MM.1S (cell line): ENCODE data around the gene COL6A2.

Source experiments
- DNase-seq: peaks from one replicate; pipeline ENCODE4 v3.0.0-alpha.2; 2015
- H2AFZ ChIP-seq: fragments of 300-600 bp; sonication (generic); 2 replicates; pipeline ENCODE4 v1.6.0; 2016; ENCODE audit warnings: antibody characterized with exemption, low read length
- H3F3A ChIP-seq: fragments of 300-600 bp; sonication (generic); 2 replicates; pipeline ENCODE4 v1.6.1; 2016; ENCODE audit warnings: mild to moderate bottlenecking, antibody characterized with exemption, low read length, moderate library complexity, mixed read lengths; ENCODE audit not compliant: insufficient read depth
- H3K27ac ChIP-seq: fragments of 300-600 bp; sonication (generic); 2 replicates; pipeline ENCODE4 v1.5.1; 2016; ENCODE audit warnings: mild to moderate bottlenecking, low read length
- H3K27me3 ChIP-seq: fragments of 300-600 bp; sonication (generic); replicated peaks from 2 replicates; pipeline ENCODE4 v1.6.0; 2016; ENCODE audit warnings: low read length; ENCODE audit not compliant: insufficient read depth
- H3K36me3 ChIP-seq: fragments of 300-600 bp; sonication (generic); replicated peaks from 2 replicates; pipeline ENCODE4 v1.6.1; 2016; ENCODE audit warnings: mild to moderate bottlenecking, low read length, mixed read lengths; ENCODE audit not compliant: insufficient read depth
- H3K4me1 ChIP-seq: fragments of 300-600 bp; sonication (generic); 2 replicates; pipeline ENCODE4 v1.6.1; 2016; ENCODE audit warnings: low read length, mixed read lengths
- H3K4me2 ChIP-seq: fragments of 300-600 bp; sonication (generic); 2 replicates; pipeline ENCODE4 v1.6.0; 2016; ENCODE audit warnings: low read depth, low read length
- H3K4me3 ChIP-seq: fragments of 300-600 bp; sonication (generic); 2 replicates; pipeline ENCODE4 v1.5.1; 2016; ENCODE audit warnings: low read length, mixed read lengths
- H3K79me2 ChIP-seq: fragments of 300-600 bp; sonication (generic); 2 replicates; pipeline ENCODE4 v1.6.1; 2016; ENCODE audit warnings: mixed run types, low read length, mixed read lengths
- H3K9ac ChIP-seq: fragments of 300-600 bp; sonication (generic); 2 replicates; pipeline ENCODE4 v1.6.1; 2016; ENCODE audit warnings: low read length, mixed read lengths
- H3K9me2 ChIP-seq: fragments of 300-600 bp; sonication (generic); replicated peaks from 2 replicates; pipeline ENCODE4 v1.6.1; 2016; ENCODE audit warnings: mild to moderate bottlenecking, low read length, mixed read lengths; ENCODE audit not compliant: insufficient read depth
- H3K9me3 ChIP-seq: fragments of 300-600 bp; sonication (generic); replicated peaks from 2 replicates; pipeline ENCODE4 v1.6.1; 2016; ENCODE audit warnings: mild to moderate bottlenecking, low read length, mixed read lengths; ENCODE audit not compliant: insufficient read depth
- H4K20me1 ChIP-seq: fragments of 300-600 bp; sonication (generic); 2 replicates; pipeline ENCODE4 v1.6.1; 2016; ENCODE audit warnings: mild to moderate bottlenecking, low read length, moderate library complexity, mixed read lengths; ENCODE audit not compliant: insufficient read depth
- CTCF ChIP-seq: fragments of 300-600 bp; sonication (generic); IDR thresholded peaks from 2 replicates; pipeline ENCODE4 v1.5.1; 2016; ENCODE audit warnings: antibody characterized with exemption, low read length, mixed read lengths
- EZH2 ChIP-seq: fragments of 300-600 bp; sonication (generic); optimal IDR thresholded peaks from 2 replicates; pipeline ENCODE3; 2017; ENCODE audit warnings: low read depth, mild to moderate bottlenecking, antibody characterized with exemption, low read length, mixed read lengths
- EZH2phosphoT487 ChIP-seq: fragments of 300-600 bp; sonication (generic); IDR thresholded peaks from 2 replicates; pipeline ENCODE4 v1.6.1; 2018; ENCODE audit warnings: antibody characterized with exemption, low read length

COL6A2 gene

GRCh38 chr21:46122237-46122671, 24.3 kb downstream of the COL6A2 start:
- H3K36me3 ChIP-seq = no peaks in the 10 kb centered on the region
- TF ChIP-seq EZH2phosphoT487 = no peak
- no peak for TF ChIP-seq CTCF
- TF ChIP-seq EZH2 = no peak
- no peak for DNase-seq
- H3K4me3 ChIP-seq = no peak overlapping the region
- no peak overlapping the region for H2AFZ ChIP-seq
- no peaks in the 10 kb centered on the region for H3K9me3 ChIP-seq
- no peaks in the 10 kb centered on the region for H3F3A ChIP-seq
- peaks cover 81% of the 10 kb centered on the region for H3K27me3 ChIP-seq
- H3K9ac ChIP-seq = no peak overlapping the region
- no peaks in the 10 kb centered on the region for H3K9me2 ChIP-seq
- no peaks in the 10 kb centered on the region for H4K20me1 ChIP-seq
- no peaks in the 10 kb centered on the region for H3K4me1 ChIP-seq
- no peaks in the 10 kb centered on the region for H3K79me2 ChIP-seq
- no peak overlapping the region for H3K4me2 ChIP-seq
- H3K27ac ChIP-seq = no peak overlapping the region

- H3F3A ChIP-seq = no peaks in the 10 kb centered on the region
- no peak overlapping the region for H3K9ac ChIP-seq
- H3K27ac ChIP-seq = no peak overlapping the region
- no peak for DNase-seq
- no peaks in the 10 kb centered on the region for H3K9me2 ChIP-seq
- H2AFZ ChIP-seq = no peak overlapping the region
- no peaks in the 10 kb centered on the region for H3K36me3 ChIP-seq
- TF ChIP-seq CTCF (no peak), EZH2 (no peak), EZH2phosphoT487 (no peak)
- H3K4me1 ChIP-seq = no peaks in the 10 kb centered on the region
- no peak overlapping the region for H3K4me3 ChIP-seq
- no peaks in the 10 kb centered on the region for H4K20me1 ChIP-seq
- H3K79me2 ChIP-seq = no peaks in the 10 kb centered on the region
- H3K27me3 ChIP-seq = peaks cover 81% of the 10 kb centered on the region
- H3K9me3 ChIP-seq = no peaks in the 10 kb centered on the region
- no peak overlapping the region for H3K4me2 ChIP-seq
These were observed 25.1 kb downstream of the COL6A2 start for GRCh38 chr21:46122758-46123683.

GRCh38 chr21:46124083-46124925, 26.4 kb downstream of the COL6A2 start:
- H2AFZ ChIP-seq = no peak overlapping the region
- peaks cover 81% of the 10 kb centered on the region for H3K27me3 ChIP-seq
- no peaks in the 10 kb centered on the region for H3F3A ChIP-seq
- TF ChIP-seq CTCF (no peak), EZH2phosphoT487 (no peak), EZH2 (no peak)
- no peak overlapping the region for H3K4me3 ChIP-seq
- H3K9me2 ChIP-seq = no peaks in the 10 kb centered on the region
- no peaks in the 10 kb centered on the region for H3K9me3 ChIP-seq
- H4K20me1 ChIP-seq = no peaks in the 10 kb centered on the region
- H3K4me2 ChIP-seq = no peak overlapping the region
- no peak overlapping the region for H3K9ac ChIP-seq
- no peaks in the 10 kb centered on the region for H3K4me1 ChIP-seq
- no peaks in the 10 kb centered on the region for H3K36me3 ChIP-seq
- no peak for DNase-seq
- no peaks in the 10 kb centered on the region for H3K79me2 ChIP-seq
- no peak overlapping the region for H3K27ac ChIP-seq
